Smooth muscle cell of trachea (primary cell): ENCODE data around the gene CLEC4G. TPM values are rescaled to one million over a fixed set of nuclear protein-coding genes. Genes with fewer than 3 reads are reported as not detected.

Experiments used
- total RNA-seq: library from RNA; depleted of rRNA; stranded (reverse); fragments of >200 nt; gene quantifications from 2 replicates; pipeline ENCODE4 v1.2.1, GENCODE V29; 2014

Gene CLEC4G, protein sequence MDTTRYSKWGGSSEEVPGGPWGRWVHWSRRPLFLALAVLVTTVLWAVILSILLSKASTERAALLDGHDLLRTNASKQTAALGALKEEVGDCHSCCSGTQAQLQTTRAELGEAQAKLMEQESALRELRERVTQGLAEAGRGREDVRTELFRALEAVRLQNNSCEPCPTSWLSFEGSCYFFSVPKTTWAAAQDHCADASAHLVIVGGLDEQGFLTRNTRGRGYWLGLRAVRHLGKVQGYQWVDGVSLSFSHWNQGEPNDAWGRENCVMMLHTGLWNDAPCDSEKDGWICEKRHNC
- not detected in 2 replicates for total RNA-seq

GRCh38 chr19:7732045-7732444, at the start of gene CLEC4G:
Gene CLEC4G, minus strand, starts transcription at chr19:7732110. Its CDS starts 8 bp downstream, at chr19:7732102.

DNA sequence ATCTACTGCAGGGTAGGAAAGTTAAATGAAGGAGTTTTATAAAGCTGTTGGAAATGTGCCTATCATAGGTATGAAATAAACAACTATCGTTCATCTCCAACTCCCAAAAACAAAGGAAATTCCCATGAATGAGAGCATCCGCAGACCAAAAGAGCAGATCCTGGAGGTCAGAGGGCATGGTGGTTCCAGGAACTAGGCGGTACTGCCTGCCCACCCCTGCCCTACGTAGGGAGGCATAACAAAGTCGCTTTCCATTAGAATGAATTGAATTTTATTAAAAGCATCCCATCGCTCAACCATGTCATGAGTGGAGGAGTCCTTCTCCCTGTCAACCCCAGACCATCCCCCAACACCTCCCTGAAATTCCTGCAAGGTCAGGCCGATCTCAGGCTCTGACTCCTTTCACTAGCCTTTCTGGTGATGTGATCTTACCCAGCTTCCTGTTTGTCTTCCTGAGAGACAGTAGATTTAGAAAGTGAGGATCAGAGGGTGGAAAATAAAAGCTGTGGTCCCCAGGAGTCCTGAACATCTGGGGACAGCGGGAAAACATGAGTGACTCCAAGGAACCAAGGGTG, 30.9 kb upstream of the CLEC4G start, which contains the start of gene CLEC4M:
CLEC4M (plus strand) TSS at position 525 of the 575 bp plus-strand sequence; CDS start at position 549, 24 bp downstream.

GRCh38 chr19:7746903-7747884, 15.3 kb upstream of the CLEC4G start, which contains the start of gene CD209:
Gene CD209, minus strand, starts transcription at chr19:7747534. Its CDS starts 23 bp downstream, at chr19:7747511.

GRCh38 chr19:7701654-7702457, 30.1 kb downstream of the CLEC4G start, which contains the start of gene FCER2:
Gene FCER2, minus strand, starts transcription at chr19:7702131. Its CDS starts 2,371 bp downstream, at chr19:7699760.

DNA sequence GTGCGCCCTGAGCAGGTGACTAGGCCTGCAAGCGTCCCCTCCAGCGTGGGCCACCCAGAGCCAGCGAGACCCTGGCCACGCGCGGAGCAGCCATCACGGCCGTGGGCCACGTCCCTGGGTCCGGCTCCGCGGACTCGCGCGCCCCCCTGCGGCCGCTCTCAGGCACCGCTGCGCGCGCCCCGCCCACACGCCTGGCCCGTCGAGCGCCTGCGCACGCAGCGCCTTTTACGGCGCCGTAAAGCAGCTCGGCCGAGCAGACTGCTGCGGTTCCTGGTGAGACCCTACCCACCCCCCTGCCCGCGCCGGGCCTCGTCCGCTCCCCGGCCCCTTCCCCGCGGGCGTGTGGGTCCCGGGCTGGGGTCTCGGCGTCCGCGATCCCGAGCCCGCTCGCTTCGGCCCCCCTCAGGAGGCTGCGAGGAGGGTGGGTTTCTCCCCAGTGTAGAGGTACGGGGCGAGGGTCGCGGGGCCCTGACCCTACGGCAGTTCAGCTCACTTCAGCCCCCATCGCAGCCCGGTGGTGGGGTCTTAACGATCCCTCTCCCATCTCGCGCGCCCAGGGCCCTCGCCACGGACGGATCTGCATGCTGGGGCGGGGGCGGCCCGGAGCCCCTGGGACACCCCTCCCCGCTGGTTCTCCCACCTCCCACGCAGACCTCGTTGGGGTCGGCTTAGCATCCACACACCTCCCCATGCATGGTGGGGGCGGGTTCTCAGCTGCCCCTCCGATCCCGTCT, 51.1 kb downstream of the CLEC4G start, which contains the start of gene TRAPPC5:
TRAPPC5 (plus strand) TSS at position 228 of the 734 bp plus-strand sequence. CDS start 1,421 bp downstream, outside the sequence.

Other genes starting within 250 kb of the CLEC4G start
- gene PEX11G, start 243.1 kb downstream of the CLEC4G start, total RNA-seq = 4.3 and 7.1 TPM in 2 replicates
- 18.0 and 42.2 TPM in 2 replicates for gene ZNF358, start 216.0 kb downstream of the CLEC4G start, total RNA-seq
- gene MCOLN1, start 209.5 kb downstream of the CLEC4G start, total RNA-seq = 7.1 and 8.4 TPM in 2 replicates
- gene PNPLA6, start 196.4 kb downstream of the CLEC4G start, total RNA-seq = 78.7 and 155 TPM in 2 replicates
- under 0.01 TPM in 1 of 2 replicates, not detected in the other for gene CAMSAP3, start 136.2 kb downstream of the CLEC4G start, total RNA-seq
- gene XAB2, start 102.6 kb downstream of the CLEC4G start, total RNA-seq = 38.7 TPM in 2 replicates
- gene PET100, start 102.3 kb downstream of the CLEC4G start, total RNA-seq = 7.3 and 14.4 TPM in 2 replicates
- gene PCP2, start 98.4 kb downstream of the CLEC4G start, total RNA-seq = not detected in 2 replicates
- 7.4 and 9.0 TPM in 2 replicates for gene STXBP2, start 95.0 kb downstream of the CLEC4G start, total RNA-seq
- gene RETN, start 63.1 kb downstream of the CLEC4G start, total RNA-seq = not detected in 2 replicates
- not detected in 2 replicates for gene MCEMP1, start 55.0 kb downstream of the CLEC4G start, total RNA-seq
- gene TRAPPC5, start 51.3 kb downstream of the CLEC4G start, total RNA-seq = 55.4 and 125 TPM in 2 replicates
- gene FCER2, start 30.0 kb downstream of the CLEC4G start, total RNA-seq = not detected in 2 replicates
- not detected in 2 replicates for gene CD209, start 15.4 kb upstream of the CLEC4G start, total RNA-seq
- not detected in 2 replicates for gene CLEC4M, start 31.1 kb upstream of the CLEC4G start, total RNA-seq
- gene EVI5L, start 98.1 kb upstream of the CLEC4G start, total RNA-seq = 19.2 and 32.6 TPM in 2 replicates
- gene PRR36, start 142.3 kb upstream of the CLEC4G start, total RNA-seq = under 0.01 TPM in 1 of 2 replicates, not detected in the other
- gene LRRC8E, start 156.4 kb upstream of the CLEC4G start, total RNA-seq = 6.0 and 7.4 TPM in 2 replicates
- 9.5 and 14.1 TPM in 2 replicates for gene MAP2K7, start 171.8 kb upstream of the CLEC4G start, total RNA-seq
- gene TGFBR3L, start 182.7 kb upstream of the CLEC4G start, total RNA-seq = 0.58 and 4.1 TPM in 2 replicates
- gene SNAPC2, start 188.2 kb upstream of the CLEC4G start, total RNA-seq = 22.3 and 36.7 TPM in 2 replicates
- gene CTXN1, start 194.0 kb upstream of the CLEC4G start, total RNA-seq = 1.7 and 2.5 TPM in 2 replicates
- gene TIMM44, start 211.6 kb upstream of the CLEC4G start, total RNA-seq = 46.3 and 48.9 TPM in 2 replicates